HUDEP-2 (cell line): Measurements from ENCODE around the gene TRPM5.

Experiments used
- DNase-seq, 76 experiments: peaks; one replicate each; lab custom pipeline; 2025; ENCODE audit not compliant: unreplicated experiment in 76 of 76; lab: John Stamatoyannopoulos, UW

Gene TRPM5

DNA sequence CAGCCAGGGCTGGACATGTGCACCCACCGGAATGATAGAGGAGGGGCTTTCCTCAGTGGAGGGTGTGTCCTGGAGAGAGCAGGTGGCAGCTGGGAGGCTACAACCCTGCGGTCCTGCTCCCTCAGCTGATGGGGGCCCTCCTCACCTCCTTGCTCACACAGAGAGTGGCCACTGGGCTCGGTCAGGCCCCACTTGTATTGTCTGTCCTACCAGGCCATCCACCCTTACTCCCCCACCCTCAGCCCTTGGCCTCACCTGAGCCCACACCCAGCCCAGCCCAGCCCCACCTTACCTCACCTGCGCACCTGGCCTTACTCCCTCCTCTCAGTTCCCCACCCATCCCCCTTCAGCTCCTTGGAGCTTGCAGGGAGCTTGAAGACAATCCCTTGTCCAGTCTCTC, 3.1 kb downstream of the TRPM5 start:
- DNase-seq, result no peak

DNA sequence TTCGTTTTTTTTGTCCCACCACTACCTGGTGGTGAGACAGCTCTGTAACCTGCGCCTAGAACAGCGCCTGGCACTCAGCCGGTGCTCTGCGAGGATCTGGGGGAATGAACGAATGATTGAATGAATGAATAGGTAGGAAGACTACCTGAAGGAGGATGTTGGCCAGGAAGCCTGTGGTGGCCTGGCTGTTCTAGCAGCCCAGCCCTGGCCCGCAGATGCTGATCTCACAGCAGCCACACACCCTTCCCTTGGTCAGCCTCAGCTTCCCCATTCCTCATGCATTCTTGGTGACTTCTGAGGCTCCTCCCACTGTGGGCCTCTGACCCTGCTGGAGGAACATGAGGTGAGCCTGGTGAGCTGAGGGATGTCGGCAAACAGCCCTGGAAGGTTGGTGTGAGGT, 3.7 kb downstream of the TRPM5 start:
- DNase-seq, result no peak

DNA sequence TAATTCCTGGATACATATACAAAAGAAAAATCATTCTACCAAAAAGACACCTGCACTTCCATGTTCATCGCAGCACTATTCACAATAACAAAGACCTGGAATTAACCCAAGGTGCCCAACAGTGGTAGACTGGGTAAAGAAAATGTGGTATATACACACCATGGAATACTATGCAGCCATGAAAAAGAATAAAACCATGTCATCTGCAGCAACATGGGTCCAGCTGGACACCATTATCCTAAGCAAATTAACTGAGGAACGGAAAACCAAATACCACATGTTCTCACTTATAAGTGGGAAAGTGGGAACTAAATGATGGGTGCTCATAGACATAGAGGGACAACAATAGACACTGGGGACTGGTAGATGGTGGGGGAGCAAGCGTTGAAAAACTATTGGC, 4.5 kb downstream of the TRPM5 start:
- no peak for DNase-seq

DNA sequence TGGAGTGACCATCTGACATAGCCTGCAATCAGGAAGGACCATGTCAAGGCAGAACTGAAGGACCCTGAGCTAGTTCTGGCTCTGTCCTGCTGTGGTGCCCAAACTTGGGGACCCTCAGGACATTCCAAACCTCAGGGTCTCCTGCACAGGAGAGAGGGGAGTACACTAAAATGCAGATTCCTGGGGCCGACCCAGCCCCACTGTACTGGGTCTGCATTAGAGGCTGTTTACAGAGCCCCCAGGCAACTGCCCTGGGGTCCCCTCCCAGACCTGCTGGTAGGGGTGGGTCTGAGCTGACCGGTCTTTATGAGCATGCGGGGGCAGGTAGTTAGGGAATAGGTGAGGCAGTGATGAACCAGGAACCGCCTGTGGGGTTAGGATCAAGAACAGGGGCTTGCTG, 6.8 kb downstream of the TRPM5 start:
- no peak for DNase-seq

DNA sequence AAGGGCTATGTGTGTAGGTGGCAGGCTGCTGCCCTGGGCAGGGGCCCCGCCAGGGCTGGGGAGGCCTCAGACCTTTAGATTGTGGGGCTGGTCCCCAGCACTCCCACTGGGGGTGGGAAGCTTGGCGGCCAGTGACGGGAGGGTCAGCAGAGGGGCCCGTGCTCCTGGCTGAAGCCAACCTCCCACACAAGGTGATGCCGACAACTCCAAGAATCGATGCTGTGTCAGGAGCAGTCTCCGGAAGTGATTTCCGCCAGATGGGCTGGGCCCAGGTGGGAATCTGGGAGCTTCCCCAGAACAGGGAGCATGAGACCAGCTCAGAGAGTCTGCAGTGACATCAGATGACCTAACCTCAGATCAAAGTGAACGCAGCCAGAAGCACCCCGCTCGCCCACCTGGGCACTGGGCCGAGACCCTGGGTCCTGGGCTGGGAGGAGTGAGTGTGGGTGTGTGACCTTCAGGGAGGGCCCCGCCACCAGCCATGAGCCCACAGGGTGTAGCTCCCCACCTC, 7.7 kb downstream of the TRPM5 start:
- DNase-seq, result no peak

DNA sequence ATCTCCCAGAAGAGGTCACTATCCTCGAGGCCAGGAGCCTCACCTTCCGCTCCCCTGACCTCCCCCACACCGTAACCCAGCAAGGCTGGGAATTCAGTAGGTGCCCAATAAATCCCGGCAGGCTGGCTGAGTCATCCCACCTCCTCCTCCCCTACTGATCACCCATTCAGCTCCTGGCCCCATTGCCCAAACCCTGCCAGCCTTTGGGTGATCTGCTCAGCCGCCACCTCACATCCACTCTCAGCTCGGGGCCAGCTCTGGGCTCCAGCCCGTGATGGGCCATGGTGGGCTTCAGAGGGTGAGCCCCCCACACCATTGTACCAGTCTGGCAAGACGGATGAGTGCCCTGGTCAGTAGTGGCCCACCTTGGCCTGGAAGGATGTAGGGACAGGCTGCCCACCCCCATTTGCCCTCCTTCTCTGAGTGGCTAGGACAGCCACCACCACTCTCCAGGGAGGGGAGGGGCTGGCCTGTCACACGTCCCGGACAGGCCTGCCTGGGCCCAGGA, 8.2 kb downstream of the TRPM5 start:
- DNase-seq, result no peak

DNA sequence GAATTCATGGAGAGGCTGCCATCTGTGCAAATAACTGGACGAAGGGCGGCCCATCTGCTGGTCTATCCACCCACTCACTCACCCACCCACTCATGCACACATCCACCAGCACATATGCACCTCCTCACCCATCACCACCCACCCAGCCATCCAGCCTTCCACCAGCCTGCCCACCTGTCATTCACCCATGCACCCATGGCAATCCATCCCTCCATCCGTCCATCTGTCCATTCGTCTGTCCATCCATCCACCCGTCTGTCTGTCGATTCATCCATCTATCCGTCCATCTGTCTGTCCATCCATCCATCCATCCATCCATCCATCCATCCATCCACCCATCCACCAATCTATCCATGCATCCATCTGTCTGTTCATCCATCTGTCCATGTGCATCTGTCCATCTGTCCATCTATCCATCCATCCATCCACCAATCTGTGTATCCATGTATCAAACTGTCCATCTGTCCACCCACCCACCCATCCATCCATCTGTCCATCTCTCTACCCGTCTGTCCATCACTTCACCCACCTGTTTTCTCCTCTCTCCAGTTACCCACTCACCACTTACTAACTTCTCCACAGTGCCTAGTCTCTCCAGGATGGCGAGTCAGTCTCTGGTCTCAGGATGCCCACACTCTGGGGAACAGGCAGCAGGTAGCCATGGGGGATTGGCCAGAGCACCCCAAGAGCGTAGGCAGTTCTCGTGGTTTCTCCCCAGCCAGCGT, 8.9 kb downstream of the TRPM5 start:
- no peak for DNase-seq

DNA sequence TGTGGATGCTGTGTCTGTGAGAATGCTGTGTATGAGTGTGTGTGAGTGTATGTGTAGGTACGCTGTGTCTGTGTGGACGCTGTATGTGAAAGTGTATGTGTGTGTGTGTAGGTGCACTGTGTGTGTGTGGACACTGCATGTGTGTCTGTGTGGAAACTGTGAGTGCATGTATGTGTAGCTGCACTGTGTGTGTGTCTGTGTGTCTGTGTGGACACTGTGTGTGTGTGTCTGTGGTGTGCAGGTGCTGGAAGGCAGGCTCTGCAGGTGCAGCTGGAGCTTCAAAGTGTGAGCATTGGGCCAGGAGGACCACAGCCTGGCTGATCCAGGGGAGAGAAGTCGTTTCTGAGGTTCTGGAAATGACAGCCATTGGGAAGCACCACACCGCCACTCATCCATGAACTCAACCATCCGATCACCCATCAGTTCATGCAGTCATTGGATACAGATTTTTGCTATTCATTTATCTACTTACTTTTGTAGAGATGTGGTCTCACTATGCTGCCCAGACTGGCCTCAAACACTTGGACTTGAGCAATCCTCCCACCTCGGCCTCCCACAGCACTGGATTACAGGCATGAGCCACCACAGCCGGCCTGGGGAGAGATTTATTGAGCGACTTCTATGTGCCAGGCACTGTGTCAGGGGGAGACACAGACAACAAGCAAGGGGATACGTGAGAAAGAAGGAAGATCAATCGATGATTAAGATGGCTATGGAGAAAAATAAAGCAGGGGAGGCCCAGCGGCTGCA, 9.6 kb downstream of the TRPM5 start:
- no peak for DNase-seq

DNA sequence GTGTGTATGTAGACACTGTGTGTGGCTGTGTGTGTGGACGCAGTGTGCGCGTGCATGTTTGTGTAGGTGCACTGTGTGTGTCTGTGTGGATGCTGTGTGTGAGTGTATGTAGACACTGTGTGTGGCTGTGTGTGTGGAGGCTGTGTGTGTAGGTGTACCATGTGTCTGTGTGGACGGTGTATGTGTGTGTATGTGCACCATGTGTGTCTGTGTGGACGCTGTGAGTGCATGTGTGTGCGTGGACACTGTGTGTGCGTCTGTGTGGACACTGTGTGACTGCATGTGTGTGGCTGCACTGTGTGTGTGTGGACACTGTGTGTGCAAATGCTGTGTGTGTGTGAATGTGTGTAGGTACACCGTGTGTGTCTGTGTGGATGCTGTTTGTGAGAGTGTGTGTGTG, 10.3 kb downstream of the TRPM5 start:
- DNase-seq, result no peak

DNA sequence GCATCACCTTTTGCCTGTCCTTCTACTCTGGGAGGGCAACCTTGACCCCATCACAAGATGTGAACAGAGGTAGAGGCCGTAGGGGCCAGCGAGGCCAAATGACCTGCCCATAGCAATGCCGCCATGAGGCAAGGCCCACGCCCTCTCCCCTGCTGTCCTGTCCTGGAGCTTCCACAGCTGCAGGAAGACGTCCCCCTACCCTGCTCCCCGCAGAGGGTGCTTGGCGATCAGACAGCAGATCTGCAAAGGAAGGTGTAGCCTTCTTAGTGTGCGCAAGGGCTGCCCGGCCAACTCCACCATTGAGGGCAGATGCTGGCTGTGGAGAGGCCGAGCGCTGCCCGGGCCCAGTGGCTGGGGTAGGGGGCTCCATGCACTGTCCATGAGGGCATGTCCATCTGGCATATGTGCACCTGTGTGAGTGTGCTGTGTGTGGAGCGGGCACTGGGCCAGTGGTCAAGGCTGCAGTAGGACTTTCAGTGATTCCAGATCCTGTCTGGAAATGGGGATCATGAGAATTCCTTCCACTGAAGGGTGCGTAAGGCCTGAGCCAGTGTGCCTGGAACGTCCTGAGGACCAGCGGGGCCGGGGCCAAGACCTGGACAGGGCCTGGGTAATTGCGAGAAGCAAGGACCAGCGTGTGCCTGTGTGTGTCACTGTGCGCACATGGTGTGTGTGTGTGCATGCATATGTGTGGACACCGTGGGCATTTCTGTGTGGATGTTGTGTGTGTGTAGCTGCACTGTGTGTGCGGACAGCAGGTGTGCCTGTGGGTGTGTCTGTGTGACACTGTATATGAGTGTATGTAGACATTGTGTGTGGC, 11.0 kb downstream of the TRPM5 start:
- DNase-seq, result no peak

DNA sequence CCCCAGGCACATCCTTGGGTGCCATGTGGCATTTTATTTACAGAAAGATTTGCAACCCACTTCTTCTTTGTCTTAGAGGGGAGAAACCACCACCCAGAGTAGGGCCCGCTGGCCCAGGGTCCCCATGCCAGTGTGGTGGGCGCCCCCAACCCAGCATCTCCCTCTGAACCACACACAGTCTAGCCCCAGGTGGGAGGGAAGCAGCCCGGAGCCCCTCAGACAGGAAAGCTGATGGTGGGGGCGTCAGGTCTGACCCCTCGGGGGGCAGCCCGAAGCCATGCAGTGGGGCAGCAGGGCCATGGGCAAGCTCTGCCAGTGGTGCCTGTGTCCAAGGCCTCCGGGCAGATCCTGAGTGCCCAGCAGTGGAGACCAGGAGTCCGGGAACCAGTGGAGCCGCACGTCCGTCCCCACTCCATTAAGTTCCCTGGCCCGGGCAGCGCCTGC, 11.7 kb downstream of the TRPM5 start:
- no peak for DNase-seq

DNA sequence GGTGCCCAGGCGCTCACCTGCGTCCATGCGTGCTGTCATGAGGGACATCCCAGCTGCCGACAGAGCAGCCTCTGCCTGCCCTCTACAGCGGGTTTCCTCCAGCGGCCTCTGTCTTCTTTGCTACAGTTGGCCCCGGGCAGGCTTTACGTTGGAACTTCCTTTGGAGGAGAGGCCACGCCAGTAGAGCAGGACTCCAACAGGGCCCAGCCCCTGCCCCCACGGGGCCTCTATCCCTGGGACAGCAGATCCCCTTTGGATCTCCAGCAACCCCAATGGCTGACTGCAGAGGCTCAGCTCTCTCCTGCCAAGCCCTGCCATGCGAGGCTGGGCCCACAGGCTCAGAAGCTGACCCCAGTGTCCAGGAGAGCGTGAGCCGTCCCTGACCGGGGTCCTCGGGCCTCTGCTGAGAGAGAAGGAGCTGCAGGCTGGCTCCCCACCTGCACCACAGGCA, 12.1 kb downstream of the TRPM5 start:
- no peak for DNase-seq

DNA sequence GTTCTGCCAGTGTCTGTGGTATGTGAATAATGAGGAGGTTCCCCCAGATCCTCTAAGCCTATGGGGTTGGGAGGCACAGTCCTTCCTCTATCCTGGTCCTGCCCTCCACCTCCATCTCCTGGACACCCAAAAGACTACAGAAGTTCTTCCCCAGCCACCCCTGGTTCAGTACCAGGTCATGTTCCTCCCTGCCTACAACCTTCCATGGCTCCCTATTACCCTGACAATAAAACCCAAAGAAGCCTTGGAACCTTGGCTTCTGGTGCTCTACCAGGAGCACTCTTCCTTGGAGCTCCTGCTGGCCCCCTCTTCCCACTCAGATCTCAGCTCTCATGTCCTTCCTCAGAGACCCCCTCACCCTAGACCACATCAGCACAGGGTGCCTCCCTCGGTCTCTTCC, 12.9 kb downstream of the TRPM5 start:
- no peak for DNase-seq

DNA sequence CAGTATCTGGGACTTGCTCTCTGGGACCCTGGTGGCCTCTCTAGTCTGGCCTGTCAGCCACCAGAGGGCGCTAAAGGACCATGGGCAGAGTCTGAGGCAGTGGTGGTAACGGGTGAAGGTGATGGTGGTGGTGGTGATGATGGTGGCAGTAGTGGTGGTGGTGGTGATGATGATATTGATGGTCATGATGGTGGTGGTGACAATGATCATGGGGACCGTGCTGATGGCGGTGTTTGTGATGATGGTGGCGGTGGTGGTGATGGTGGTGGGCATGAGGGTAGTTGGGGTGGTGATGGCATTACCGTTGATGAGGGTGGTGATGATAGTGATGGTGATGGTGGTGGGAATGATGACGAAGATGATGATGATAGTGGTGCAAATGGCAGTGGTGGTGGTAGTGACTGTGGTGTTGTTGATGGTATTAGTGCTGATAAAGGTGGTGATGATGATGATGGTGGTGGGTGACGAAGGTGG, 16.0 kb downstream of the TRPM5 start:
- DNase-seq, result peak in 67 of 76 experiments; percentile 10 to 82 (median 60)

DNA sequence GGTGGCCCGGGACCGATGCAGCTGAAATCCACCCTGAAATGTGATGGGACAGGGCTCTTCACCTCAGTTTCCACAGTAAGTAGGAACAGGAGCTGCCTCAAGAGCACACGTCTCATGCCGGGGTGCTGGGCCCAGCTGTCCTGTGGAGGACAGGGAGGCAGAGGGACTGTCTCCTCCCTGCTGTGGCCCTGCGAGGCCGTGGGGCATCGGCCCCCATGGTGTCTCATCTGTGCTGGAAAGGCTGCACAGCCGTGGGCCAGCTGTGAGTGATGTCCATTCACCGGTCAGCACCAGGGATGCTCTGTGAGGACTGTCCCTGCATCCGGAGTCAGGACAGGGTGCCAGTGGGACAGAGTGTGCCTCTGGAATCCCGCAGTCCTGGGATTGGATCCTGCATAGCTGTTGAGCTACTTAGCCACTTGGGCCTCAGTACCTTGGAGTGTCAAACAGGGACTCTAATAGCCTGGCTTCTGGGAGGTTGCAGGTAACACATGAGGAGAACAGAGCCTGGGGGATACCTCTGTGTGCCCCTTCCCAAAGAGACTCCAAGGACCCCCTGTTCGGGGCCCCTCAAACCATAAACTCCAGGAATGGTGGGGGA, 16.5 kb downstream of the TRPM5 start:
- peak in 1 of 76 experiments; percentile 41 for DNase-seq

DNA sequence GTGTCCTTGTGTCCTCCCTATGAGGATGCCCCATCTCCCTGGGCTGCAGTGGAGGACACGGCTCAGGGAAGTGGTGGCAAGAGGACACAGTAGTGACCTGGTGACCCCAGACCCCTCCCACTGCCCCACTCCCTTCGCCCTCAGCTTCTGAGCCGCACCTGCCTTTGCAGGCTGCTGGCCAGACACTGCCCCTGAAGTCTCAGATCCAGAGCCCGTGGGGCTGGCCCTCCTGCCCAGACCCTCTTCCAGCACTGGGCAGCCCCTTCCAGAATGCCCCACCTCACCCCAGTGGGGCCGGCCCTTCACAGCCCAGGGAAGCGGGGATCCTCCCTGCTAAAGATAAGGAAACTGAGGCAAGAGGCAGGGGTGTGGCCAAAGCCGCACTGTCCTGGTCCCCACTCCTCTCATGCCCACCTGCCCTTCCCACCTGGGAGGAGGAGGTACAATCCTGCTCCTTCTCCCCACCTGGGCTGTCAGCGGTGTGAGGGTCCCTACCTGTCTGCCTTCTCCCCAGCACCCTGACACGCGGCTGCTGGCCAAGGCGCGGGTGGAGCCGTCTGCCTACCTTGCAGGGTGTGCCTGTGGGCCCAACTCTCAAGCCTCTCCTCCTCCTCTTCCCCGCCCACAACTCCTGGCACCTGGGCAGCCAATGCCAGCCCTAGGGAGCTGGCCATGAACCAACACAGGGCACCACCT, 17.3 kb downstream of the TRPM5 start:
- DNase-seq, result no peak

DNA sequence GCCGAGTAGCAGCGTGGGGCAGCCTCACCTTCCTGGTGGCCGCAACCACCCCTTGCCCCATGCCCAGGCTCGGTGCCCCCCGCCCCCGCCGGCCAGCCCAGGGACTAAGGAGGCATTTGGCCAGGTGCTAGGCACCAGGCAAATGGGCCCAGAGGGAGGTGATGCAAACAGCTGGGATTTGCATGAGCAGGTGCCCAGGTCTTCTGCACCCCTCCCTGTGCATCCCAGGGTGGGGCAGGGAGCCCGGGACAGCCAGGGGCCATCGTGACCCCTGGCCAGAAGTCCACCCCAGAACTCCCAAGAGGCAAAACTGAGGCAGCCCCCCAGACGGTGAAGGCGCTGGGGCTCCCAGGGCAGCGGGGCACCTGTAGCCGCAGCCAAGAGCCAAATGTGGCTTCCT, 18.1 kb downstream of the TRPM5 start:
- no peak for DNase-seq

DNA sequence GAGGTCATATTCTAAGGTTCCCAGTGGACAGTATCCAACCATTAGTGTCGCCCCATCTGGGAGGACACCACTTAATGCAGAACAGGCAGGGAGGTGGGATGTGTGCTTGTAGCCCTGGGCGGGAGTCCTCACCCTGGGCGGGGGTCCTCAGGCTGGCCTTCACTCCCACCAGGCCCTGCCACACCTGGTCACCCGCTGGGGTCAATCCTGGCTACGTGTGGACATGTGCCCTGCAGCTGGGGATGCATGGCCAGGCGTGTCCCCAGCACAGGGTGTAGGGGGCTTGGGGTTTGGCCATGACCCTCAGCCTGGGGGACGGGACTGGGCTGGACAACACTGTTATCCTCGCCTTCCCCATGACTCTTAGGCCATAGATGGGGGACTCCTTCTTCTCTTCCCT, 18.8 kb downstream of the TRPM5 start:
- DNase-seq, result no peak

DNA sequence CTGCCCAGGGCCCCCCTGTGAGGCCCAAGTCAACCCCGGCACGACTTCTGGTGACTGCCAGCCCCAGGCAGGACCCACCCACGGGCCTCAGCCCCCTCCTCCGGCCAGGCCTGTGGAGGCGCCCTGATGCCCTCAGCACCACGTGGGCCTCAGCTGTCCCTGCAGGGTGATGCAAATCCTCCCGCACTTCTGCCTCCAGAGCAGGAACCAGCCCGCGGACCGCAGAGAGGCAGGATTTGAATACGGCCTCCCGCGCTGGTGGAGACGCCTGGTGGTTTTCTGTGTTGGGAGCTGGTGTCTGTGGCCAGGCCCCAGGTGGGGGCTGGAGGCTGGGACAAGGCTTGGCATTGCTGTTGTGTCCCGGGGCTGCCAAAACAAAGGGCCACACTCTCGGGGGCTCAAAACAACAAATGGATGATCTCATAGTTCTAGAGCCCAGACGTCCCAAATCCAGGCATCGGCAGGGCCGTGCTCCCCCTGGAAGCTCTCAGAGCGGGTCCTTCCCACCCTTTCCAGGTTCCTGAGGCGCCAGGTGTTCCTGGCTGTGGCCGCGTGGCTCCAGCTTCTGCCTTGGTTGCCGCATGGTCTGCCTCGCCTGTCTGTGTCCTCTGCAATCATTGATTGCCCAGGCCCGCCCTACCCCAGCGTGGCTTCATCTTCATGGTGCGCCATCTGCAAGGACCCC, 19.4 kb downstream of the TRPM5 start:
- DNase-seq, result no peak
